H1 (cell line): ENCODE measurements around the gene AK8. TPM values are rescaled to one million over a fixed set of nuclear protein-coding genes. Genes with fewer than 3 reads are reported as not detected.

ENCODE experiments used
- BACH1 ChIP-seq: IDR thresholded peaks from 2 replicates; pipeline ENCODE4 v1.6.1; 2012; ENCODE audit warnings: low read length, improper control_type of control experiment
- RFX5 ChIP-seq: IDR thresholded peaks from 2 replicates; pipeline ENCODE4 v1.6.1; 2011; ENCODE audit warnings: low read depth, low read length, improper control_type of control experiment, borderline replicate concordance
- SP2 ChIP-seq: IDR thresholded peaks from 2 replicates; pipeline ENCODE4 v1.6.1; 2012; ENCODE audit warnings: mild to moderate bottlenecking, low read length, inconsistent platforms
- polyA plus RNA-seq, 7 experiments: library from polyadenylated mRNA; depleted of rRNA in 3 of 7; stranded (reverse) in 5 of 7; unstranded in 2 of 7; fragments of >200 nt in 5 of 7; fragments of 200-250 nt in 2 of 7; gene quantifications; 1 replicate in 5 of 7; 2 replicates in 1 of 7; 4 replicates in 1 of 7; pipeline versions ENCODE4 v1.2.1 to v1.2.3, GENCODE V29; 2011 to 2013; ENCODE audit warnings: missing spikeins in 2 of 7, mixed read lengths in 2 of 7
- total RNA-seq: library from RNA; stranded (reverse); fragmentation: NEBNext Ultra II Directional; extraction: Animal tissue kit (Norgen Biotek cat#: 25700); gene quantifications from 2 replicates; pipeline ENCODE4 v1.2.1, GENCODE V29; 2021

Gene AK8
- total and polyA plus RNA-seq, 2 of the 8 experiments (the other 6 are each of a cell fraction or from before 2014, with no cell fraction given): 0.35 to 0.48 TPM

DNA sequence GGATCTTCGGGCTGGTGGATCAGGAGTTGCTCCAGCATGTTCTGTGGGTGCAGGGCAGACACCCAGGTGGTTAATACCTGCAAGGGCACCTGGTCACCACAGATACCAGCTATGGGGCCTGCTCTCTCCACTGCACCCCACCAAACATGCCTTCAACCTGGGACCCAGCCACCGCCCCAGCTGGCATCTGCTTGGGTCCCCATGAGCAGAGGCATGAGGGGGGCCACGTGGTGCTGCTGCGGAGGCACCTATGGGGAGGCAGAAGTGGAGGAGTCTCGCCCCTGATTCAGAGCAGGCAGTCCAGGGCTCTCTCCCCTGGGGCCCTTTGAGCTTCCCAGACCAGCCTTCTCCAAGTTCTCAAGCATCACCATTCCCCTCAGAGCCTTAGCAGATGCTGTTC lies 2.9 kb downstream of the AK8 start (continued):
- no peak for TF ChIP-seq SP2
- no peak for TF ChIP-seq BACH1
- no peak for TF ChIP-seq RFX5
- TF ChIP-seq, all 59 proteins: peak for 0
